Gastroesophageal sphincter (tissue), 3 donors: ENCODE measurements around the gene ACTN4.

Experiments used
- EP300 ChIP-seq: sonication (generic); formaldehyde crosslinking; IDR thresholded peaks from one replicate; pipeline ENCODE4 v1.6.1; 2017; ENCODE audit warnings: antibody characterized with exemption, mild to moderate bottlenecking
- POLR2AphosphoS5 ChIP-seq: sonication (generic); formaldehyde crosslinking; IDR thresholded peaks from one replicate; pipeline ENCODE4 v1.6.1; 2017; ENCODE audit warnings: antibody characterized with exemption
- TF ChIP-seq, protein P1 (sequence below), 4 experiments: fragments of 200-600 bp in 2 of 4; fragments of 450-650 bp in 2 of 4; sonication (generic) in 1 of 4; IDR thresholded peaks; one replicate each; pipeline ENCODE4 v1.5.1; 2017 to 2019; ENCODE audit warnings: antibody characterized with exemption in 4 of 4, mild to moderate bottlenecking in 2 of 4, moderate library complexity in 2 of 4

DNA sequence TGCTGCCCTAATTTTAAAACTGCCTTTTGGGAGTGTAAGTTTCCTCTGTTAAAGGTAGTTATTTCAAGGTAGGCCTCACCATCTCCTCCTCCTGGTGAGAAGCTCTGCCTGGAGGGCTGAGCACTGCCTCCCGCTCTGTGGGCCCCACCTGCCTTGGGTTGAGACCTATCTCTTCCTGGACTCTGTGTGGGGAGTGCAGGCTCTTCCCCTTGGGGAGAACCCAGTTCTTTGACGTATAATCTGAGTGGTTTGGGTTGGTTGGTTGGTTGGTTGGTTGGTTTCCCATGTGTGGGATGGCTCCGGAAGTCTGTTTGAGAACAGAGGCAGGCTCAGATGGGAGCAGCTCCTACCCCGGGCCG is 39.1 kb downstream of the ACTN4 start:
- TF ChIP-seq POLR2AphosphoS5 (no peak), EP300 (no peak)
- TF ChIP-seq, protein P1, sequence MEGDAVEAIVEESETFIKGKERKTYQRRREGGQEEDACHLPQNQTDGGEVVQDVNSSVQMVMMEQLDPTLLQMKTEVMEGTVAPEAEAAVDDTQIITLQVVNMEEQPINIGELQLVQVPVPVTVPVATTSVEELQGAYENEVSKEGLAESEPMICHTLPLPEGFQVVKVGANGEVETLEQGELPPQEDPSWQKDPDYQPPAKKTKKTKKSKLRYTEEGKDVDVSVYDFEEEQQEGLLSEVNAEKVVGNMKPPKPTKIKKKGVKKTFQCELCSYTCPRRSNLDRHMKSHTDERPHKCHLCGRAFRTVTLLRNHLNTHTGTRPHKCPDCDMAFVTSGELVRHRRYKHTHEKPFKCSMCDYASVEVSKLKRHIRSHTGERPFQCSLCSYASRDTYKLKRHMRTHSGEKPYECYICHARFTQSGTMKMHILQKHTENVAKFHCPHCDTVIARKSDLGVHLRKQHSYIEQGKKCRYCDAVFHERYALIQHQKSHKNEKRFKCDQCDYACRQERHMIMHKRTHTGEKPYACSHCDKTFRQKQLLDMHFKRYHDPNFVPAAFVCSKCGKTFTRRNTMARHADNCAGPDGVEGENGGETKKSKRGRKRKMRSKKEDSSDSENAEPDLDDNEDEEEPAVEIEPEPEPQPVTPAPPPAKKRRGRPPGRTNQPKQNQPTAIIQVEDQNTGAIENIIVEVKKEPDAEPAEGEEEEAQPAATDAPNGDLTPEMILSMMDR (IDR thresholded peaks at IDR 0.05), result no peak
